Heart left ventricle (tissue), 13 donors: ENCODE data around the gene SNX18.

ENCODE experiments used
- POLR2A ChIP-seq, 2 donors: fragments of 450-650 bp; IDR thresholded peaks; one replicate each; pipeline ENCODE4 v1.6.1; 2017; ENCODE audit warnings: antibody characterized with exemption in 2 of 2, mild to moderate bottlenecking in 2 of 2, moderate library complexity in 2 of 2
- TF ChIP-seq, protein P1 (sequence below), 12 donors: fragments of 200-600 bp; sonication (generic) in 4 of 12; IDR thresholded peaks; one replicate each; pipeline versions ENCODE4 v1.5.0 to v1.8.0; 2018 to 2022; ENCODE audit warnings: antibody characterized with exemption in 12 of 12, mild to moderate bottlenecking in 5 of 12
- donor health status: ischemic (EF 13 %, LVEDD 7.1; RV severe dilation, severe dysfunction).
- donor health status: DM: no; HTN: yes; CAD: no.
- donor health status: DM: no; HTN: no; CAD: no.
- donor health status: ischemic (EF 25% LVEDD 6.9; RV normal size, moderate dysfunction).
- donor health status: ischemic (EF 25% LVEDD 5.7; RV mildly dilated, moderate dysfunction).
- donor health status: ischemic (EF 35%, LVEDD 5.7; RV mildly dilated, moderate dysfunction).
- donor health status: nonischemic (EF 11% LVEDD 7.7; RV severe dilation, severe dysfunction).
- donor health status: DM: yes; HTN: yes; CAD: no.
- donor health status: PGD.
- donor health status: ischemic (EF 29% LVEDD 5.4; RV normal size, mild dysfunction).
- donor health status: nonischemic (EF 23%, LVEDD 6.1; RV moderate dilation, normal function).

DNA sequence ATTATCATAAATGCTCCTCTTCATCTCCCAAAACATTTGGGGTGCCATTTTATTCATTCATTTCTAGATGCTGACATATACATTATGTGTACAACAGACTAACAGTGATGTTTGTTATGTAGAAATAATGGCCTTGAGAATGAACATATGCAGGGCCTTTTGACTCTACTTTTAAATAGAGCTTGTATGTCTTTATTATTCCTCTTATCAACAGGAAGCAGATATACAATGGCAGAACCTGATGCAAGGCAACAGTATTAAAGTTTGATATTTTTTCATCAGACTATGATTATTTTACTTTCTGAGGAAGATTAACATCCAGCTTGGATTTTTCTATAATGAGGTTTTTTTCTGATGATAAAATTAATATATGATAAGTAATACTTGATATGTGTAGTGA, 44.1 kb downstream of the SNX18 start:
- TF ChIP-seq, protein P1, sequence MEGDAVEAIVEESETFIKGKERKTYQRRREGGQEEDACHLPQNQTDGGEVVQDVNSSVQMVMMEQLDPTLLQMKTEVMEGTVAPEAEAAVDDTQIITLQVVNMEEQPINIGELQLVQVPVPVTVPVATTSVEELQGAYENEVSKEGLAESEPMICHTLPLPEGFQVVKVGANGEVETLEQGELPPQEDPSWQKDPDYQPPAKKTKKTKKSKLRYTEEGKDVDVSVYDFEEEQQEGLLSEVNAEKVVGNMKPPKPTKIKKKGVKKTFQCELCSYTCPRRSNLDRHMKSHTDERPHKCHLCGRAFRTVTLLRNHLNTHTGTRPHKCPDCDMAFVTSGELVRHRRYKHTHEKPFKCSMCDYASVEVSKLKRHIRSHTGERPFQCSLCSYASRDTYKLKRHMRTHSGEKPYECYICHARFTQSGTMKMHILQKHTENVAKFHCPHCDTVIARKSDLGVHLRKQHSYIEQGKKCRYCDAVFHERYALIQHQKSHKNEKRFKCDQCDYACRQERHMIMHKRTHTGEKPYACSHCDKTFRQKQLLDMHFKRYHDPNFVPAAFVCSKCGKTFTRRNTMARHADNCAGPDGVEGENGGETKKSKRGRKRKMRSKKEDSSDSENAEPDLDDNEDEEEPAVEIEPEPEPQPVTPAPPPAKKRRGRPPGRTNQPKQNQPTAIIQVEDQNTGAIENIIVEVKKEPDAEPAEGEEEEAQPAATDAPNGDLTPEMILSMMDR (IDR thresholded peaks at IDR 0.05): no peak
- no peak for TF ChIP-seq POLR2A (IDR thresholded peaks at IDR 0.05)
